Upper lobe of left lung (tissue), 6 donors: ENCODE data around the gene SYTL2. TPM values are rescaled to one million over a fixed set of nuclear protein-coding genes. Genes with fewer than 3 reads are reported as not detected.

Source experiments
- ATAC-seq, 2 donors: fragments of 200-7000 bp; cut with Tn5 transposase; one replicate each; pipeline ENCODE4 v1.9.1; 2022; ENCODE audit warnings: mild to moderate bottlenecking in 2 of 2, moderate library complexity in 2 of 2; ENCODE audit not compliant: low FRiP score in 2 of 2
- DNase-seq, 2 donors: peaks; one replicate each; pipeline ENCODE4 v3.0.0-alpha.2; 2019 to 2020
- H3K27ac ChIP-seq, 4 donors: fragments of 200-600 bp; sonication (generic); one replicate each; pipeline ENCODE4 v1.5.1; 2016 to 2019
- H3K27me3 ChIP-seq, 4 donors: fragments of 200-600 bp; sonication (generic); one replicate each; pipeline ENCODE4 v1.5.1; 2017 to 2019
- H3K36me3 ChIP-seq, 4 donors: fragments of 200-600 bp; sonication (generic); one replicate each; pipeline ENCODE4 v1.5.1; 2016 to 2019
- H3K4me1 ChIP-seq, 4 donors: fragments of 200-600 bp; sonication (generic); one replicate each; pipeline ENCODE4 v1.5.1; 2018 to 2019
- H3K4me3 ChIP-seq, 4 donors: fragments of 200-600 bp; sonication (generic); one replicate each; pipeline ENCODE4 v1.5.1; 2017 to 2019; ENCODE audit warnings: mild to moderate bottlenecking in 2 of 4, moderate library complexity in 1 of 4
- H3K9me3 ChIP-seq, 4 donors: fragments of 200-600 bp; sonication (generic); one replicate each; pipeline ENCODE4 v1.5.1; 2018 to 2019
- EP300 ChIP-seq, 4 donors: sonication (generic); formaldehyde crosslinking; IDR thresholded peaks; one replicate each; pipeline ENCODE4 v1.5.1; 2017; ENCODE audit warnings: antibody characterized with exemption in 4 of 4, control low read depth in 2 of 4
- POLR2A ChIP-seq, 4 donors: fragments of 450-650 bp; IDR thresholded peaks; one replicate each; pipeline ENCODE4 v1.5.1; 2016 to 2017; ENCODE audit warnings: antibody characterized with exemption in 4 of 4, mild to moderate bottlenecking in 2 of 4
- POLR2AphosphoS5 ChIP-seq, 2 donors: sonication (generic); formaldehyde crosslinking; IDR thresholded peaks; one replicate each; pipeline ENCODE4 v1.5.1; 2017; ENCODE audit warnings: antibody characterized with exemption in 2 of 2
- WGBS, 2 donors: methylation state at CpG; one replicate each; pipeline ENCODE4 v1.1.5; 2017 to 2018; 5-methylcytosine and 5-hydroxymethylcytosine counted together
- total RNA-seq, 6 donors: library from RNA; depleted of rRNA in 4 of 6; stranded (reverse); fragments of >200 nt in 4 of 6; gene quantifications; one replicate each; pipeline versions ENCODE4 v1.1.0 to v1.2.1, GENCODE V29; 2016 to 2021
- TF ChIP-seq, protein P1 (sequence below), 6 experiments: fragments of 450-650 bp in 4 of 6; fragments of 200-600 bp in 2 of 6; sonication (generic) in 2 of 6; IDR thresholded peaks; one replicate each; pipeline ENCODE4 v1.5.1; 2016 to 2019; ENCODE audit warnings: antibody characterized with exemption in 6 of 6
- donor health status: DM: no; HTN: no; CAD: no; lungs with moderate emphysema.
- donor health status: DM: no; HTN: yes; CAD: no; lungs with severe emphysema.

Gene SYTL2
- total RNA-seq, 6 donors from 2014 or later, result 11.9 to 52.7 (median 20.1) TPM

DNA sequence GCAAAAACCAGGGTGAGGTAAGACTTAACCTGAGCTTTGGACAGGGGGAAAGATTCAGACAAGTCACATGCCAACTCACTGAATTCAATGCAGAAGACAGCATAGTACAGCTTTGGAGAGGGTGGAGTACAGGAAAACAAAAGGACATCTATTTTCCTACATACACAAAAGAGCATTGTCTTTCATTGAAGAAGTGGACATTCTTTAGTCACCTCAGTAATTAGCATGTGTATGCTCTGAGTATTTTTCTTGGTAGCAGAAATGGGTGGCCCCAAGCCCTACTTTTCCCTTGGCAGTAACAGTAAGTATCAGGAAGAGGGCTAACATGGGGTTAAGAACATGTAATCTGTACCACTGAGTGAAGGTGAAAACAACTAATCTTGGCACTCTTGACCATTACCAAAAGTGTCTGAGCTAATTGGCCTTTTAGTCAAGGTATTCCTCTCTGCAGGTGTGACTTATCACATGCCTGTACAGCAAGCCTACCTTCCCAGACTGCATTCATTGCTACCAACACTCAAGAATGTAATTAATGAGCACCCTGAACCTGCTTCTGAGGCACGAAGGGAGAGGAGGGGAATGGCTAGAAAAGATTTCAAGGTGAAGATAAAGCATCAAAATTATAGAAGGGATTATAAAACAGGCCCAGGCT lies 33.9 kb downstream of the SYTL2 start:
- no peak overlapping the region for H3K27ac ChIP-seq
- ATAC-seq, result no peak
- no peaks in the 10 kb centered on the region for H3K9me3 ChIP-seq
- no peak for TF ChIP-seq EP300 (IDR thresholded peaks at IDR 0.05)
- no peak for TF ChIP-seq POLR2AphosphoS5 (IDR thresholded peaks at IDR 0.05)
- TF ChIP-seq, protein P1, sequence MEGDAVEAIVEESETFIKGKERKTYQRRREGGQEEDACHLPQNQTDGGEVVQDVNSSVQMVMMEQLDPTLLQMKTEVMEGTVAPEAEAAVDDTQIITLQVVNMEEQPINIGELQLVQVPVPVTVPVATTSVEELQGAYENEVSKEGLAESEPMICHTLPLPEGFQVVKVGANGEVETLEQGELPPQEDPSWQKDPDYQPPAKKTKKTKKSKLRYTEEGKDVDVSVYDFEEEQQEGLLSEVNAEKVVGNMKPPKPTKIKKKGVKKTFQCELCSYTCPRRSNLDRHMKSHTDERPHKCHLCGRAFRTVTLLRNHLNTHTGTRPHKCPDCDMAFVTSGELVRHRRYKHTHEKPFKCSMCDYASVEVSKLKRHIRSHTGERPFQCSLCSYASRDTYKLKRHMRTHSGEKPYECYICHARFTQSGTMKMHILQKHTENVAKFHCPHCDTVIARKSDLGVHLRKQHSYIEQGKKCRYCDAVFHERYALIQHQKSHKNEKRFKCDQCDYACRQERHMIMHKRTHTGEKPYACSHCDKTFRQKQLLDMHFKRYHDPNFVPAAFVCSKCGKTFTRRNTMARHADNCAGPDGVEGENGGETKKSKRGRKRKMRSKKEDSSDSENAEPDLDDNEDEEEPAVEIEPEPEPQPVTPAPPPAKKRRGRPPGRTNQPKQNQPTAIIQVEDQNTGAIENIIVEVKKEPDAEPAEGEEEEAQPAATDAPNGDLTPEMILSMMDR (IDR thresholded peaks at IDR 0.05), result no peak
- no peak for TF ChIP-seq POLR2A (IDR thresholded peaks at IDR 0.05)
- no peak for DNase-seq
- H3K27me3 ChIP-seq, result no peaks in the 10 kb centered on the region
- no peaks in the 10 kb centered on the region for H3K4me1 ChIP-seq
- WGBS, 2 donors, result 44 to 56% methylated on average over 1 of the region's 1 CpG
- H3K4me3 ChIP-seq, result no peak overlapping the region
- no peaks in the 10 kb centered on the region for H3K36me3 ChIP-seq

DNA sequence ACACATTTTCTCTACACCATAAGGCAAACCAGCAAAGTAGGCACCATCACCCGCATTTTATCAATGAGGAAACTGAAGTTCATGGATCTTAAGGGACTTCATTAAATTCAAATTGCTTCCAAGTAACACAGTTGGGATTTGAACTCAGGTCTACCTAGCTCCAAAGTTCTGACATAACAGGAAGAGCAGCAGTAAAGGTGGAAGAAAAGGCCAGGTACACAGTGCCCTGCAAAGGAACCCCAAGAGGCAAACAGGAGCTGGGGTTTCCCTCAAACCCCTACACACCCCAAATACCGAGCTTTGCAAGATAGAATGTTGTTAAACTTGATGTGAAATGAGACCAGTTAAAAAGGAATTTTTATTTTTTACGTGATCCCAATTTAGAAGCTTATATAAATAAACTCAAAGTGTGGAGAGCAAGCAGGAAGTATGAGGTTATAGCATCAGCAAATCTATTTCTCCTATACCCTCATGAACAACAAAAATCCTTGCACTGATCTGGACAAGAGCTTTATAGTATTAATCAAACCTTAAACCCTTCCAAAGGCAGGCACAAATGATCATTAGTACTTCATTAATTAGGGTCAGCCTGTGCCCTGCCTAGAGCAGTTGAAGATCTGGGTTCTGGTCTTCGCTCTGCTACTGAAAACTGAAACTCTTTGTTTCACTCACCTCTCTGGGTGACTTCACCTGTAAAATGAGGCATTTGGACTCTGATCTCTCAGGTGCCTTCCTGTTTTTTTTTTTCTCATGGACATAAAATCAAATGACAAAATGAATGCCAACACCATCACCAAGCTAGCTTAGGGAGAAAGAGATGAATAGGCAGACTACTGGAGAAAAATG lies 36.5 kb downstream of the SYTL2 start:
- no peak overlapping the region for H3K4me3 ChIP-seq
- ATAC-seq (no peak), DNase-seq (no peak)
- WGBS, 2 donors, result 65 to 71% methylated on average over 4 of the region's 4 CpGs
- H3K4me1 ChIP-seq, result no peaks in the 10 kb centered on the region
- no peaks in the 10 kb centered on the region for H3K27me3 ChIP-seq
- no peaks in the 10 kb centered on the region for H3K36me3 ChIP-seq
- H3K27ac ChIP-seq, result no peak overlapping the region
- TF ChIP-seq POLR2A (IDR thresholded peaks at IDR 0.05) (no peak), EP300 (IDR thresholded peaks at IDR 0.05) (no peak), POLR2AphosphoS5 (IDR thresholded peaks at IDR 0.05) (no peak)
- TF ChIP-seq, protein P1 (IDR thresholded peaks at IDR 0.05), result no peak
- no peaks in the 10 kb centered on the region for H3K9me3 ChIP-seq

DNA sequence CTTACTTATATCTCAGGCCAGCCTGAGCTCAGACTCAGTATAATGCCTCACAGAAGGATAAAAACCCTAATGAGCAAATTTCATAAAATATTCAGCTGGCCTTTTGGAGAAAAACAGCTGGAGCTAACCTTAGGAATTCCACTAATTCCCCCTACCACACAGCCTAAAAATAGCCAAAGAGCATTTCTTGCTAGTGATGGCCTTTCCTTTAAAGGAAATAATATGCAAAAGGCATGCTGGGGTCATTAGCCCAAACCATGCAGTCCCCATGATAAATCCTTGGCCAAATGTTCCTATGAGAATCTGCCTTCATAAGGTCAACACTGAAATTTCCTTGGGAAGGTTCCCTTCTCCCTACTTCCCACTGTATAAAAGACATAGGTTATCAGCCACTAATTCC lies 38.2 kb downstream of the SYTL2 start:
- H3K36me3 ChIP-seq, result no peaks in the 10 kb centered on the region
- H3K27me3 ChIP-seq, result no peaks in the 10 kb centered on the region
- H3K4me3 ChIP-seq, result no peak overlapping the region
- DNase-seq (no peak), ATAC-seq (no peak)
- H3K4me1 ChIP-seq, result no peaks in the 10 kb centered on the region
- no peak for TF ChIP-seq POLR2A (IDR thresholded peaks at IDR 0.05)
- TF ChIP-seq EP300 (IDR thresholded peaks at IDR 0.05), result no peak
- TF ChIP-seq POLR2AphosphoS5 (IDR thresholded peaks at IDR 0.05), result no peak
- TF ChIP-seq, protein P1 (IDR thresholded peaks at IDR 0.05), result no peak
- peak overlapping the region in 2 of 4 donors; percentile 12 to 42 for H3K27ac ChIP-seq
- no peaks in the 10 kb centered on the region for H3K9me3 ChIP-seq

DNA sequence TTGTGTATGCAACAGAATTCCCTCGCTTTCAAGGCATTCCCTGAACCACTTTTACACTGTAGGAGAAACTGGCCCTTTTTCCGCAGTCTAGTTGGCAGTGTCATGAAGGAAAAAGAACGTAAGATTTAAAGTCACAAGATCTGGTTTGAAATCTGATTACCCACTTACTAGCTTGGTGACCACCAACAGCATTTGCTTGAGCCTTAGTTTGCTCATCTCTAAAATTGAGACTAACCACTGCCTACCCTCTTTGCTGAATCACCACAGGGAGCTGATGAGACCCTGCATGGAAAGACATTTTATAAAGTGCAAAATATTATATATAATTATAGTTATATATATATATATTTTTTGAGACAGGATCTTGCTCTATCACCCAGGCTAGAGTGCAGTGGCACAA lies 39.4 kb downstream of the SYTL2 start:
- Histone ChIP-seq H3K4me3 (no peak overlapping the region), H3K9me3 (no peaks in the 10 kb centered on the region), H3K36me3 (no peaks in the 10 kb centered on the region), H3K27me3 (no peaks in the 10 kb centered on the region), H3K27ac (no peak overlapping the region), H3K4me1 (no peaks in the 10 kb centered on the region)
- DNase-seq (no peak), ATAC-seq (no peak)
- TF ChIP-seq POLR2A (IDR thresholded peaks at IDR 0.05), result no peak
- TF ChIP-seq POLR2AphosphoS5 (IDR thresholded peaks at IDR 0.05), result no peak
- TF ChIP-seq EP300 (IDR thresholded peaks at IDR 0.05), result no peak
- TF ChIP-seq, protein P1 (IDR thresholded peaks at IDR 0.05), result no peak
- 78 to 93% methylated on average over 3 of the region's 3 CpGs for WGBS, 2 donors
